IMR-90 (cell line): ENCODE data around the gene B3GLCT. TPM values are rescaled to one million over a fixed set of nuclear protein-coding genes. Genes with fewer than 3 reads are reported as not detected.

ENCODE experiments used
- ATAC-seq: fragments of 200-7000 bp; cut with Tn5 transposase; 2 replicates; pipeline ENCODE4 v1.9.1; 2020; ENCODE audit warnings: low read depth, mild to moderate bottlenecking, moderate library complexity
- BruUV-seq: library from RNA; stranded (reverse); fragments of 400-500 nt; replicated peaks from 2 replicates; lab custom pipeline; 2021; lab: Mats Ljungman, UMichigan
- CTCF ChIA-PET: fragments of 300-600 bp; formaldehyde crosslinking; extraction: SDS; loops from one replicate; lab custom pipeline; 2021; ENCODE audit warnings: antibody characterized with exemption; lab: Yijun Ruan, JAX
- POLR2A ChIA-PET: fragments of 300-600 bp; sonication (Branson Sonifier 250); formaldehyde crosslinking; loops from one replicate; lab custom pipeline; 2022; ENCODE audit warnings: antibody characterized with exemption; ENCODE audit not compliant: unreplicated experiment; lab: Charles Lee
- DNase-seq: peaks from one replicate; pipeline ENCODE4 v3.0.0; 2013
- H2AFZ ChIP-seq: replicated peaks from 2 replicates; pipeline ENCODE3; 2013; ENCODE audit warnings: low read length, mild to moderate bottlenecking; ENCODE audit not compliant: poor library complexity
- H2AK5ac ChIP-seq: 2 replicates; pipeline ENCODE4 v1.6.1; 2013; ENCODE audit warnings: low read depth, low read length, inconsistent platforms
- H2AK9ac ChIP-seq: replicated peaks from 2 replicates; pipeline ENCODE3; 2013; ENCODE audit warnings: mild to moderate bottlenecking, low read depth, low read length, moderate library complexity; ENCODE audit not compliant: poor library complexity
- H2BK120ac ChIP-seq: 2 replicates; pipeline ENCODE4 v1.6.1; 2013; ENCODE audit warnings: low read depth, low read length, inconsistent platforms
- H2BK15ac ChIP-seq: 3 replicates; pipeline ENCODE4 v1.6.1; 2013; ENCODE audit warnings: low read depth, low read length, inconsistent platforms
- H2BK20ac ChIP-seq: 2 replicates; pipeline ENCODE4 v1.6.1; 2013; ENCODE audit warnings: low read depth, mild to moderate bottlenecking, inconsistent platforms, low read length, moderate library complexity
- H2BK5ac ChIP-seq: 2 replicates; pipeline ENCODE4 v1.6.1; 2013; ENCODE audit warnings: mild to moderate bottlenecking, low read depth, low read length, inconsistent platforms; ENCODE audit not compliant: poor library complexity, severe bottlenecking
- H3K14ac ChIP-seq: replicated peaks from 2 replicates; pipeline ENCODE4 v1.6.1; 2013; ENCODE audit warnings: low read depth, low read length, inconsistent platforms
- H3K18ac ChIP-seq: 2 replicates; pipeline ENCODE4 v1.6.1; 2013; ENCODE audit warnings: low read depth, low read length, control low read depth
- H3K23ac ChIP-seq: 2 replicates; pipeline ENCODE4 v1.6.1; 2013; ENCODE audit warnings: low read depth, low read length, inconsistent platforms
- H3K27ac ChIP-seq: 2 replicates; pipeline ENCODE4 v1.5.1; 2013; ENCODE audit warnings: mild to moderate bottlenecking, control low read depth, low read length; ENCODE audit not compliant: insufficient read depth
- H3K27me3 ChIP-seq: 2 replicates; pipeline ENCODE4 v1.6.1; 2013; ENCODE audit warnings: low read length; ENCODE audit not compliant: control insufficient read depth, insufficient read depth
- H3K36me3 ChIP-seq: 2 replicates; pipeline ENCODE4 v1.6.1; 2013; ENCODE audit warnings: low read length, mixed read lengths; ENCODE audit not compliant: control insufficient read depth, insufficient read depth
- H3K4ac ChIP-seq: 2 replicates; pipeline ENCODE4 v1.6.1; 2013; ENCODE audit warnings: low read depth, low read length, inconsistent platforms
- H3K4me1 ChIP-seq: 2 replicates; pipeline ENCODE4 v1.6.1; 2013; ENCODE audit warnings: low read length, mixed read lengths; ENCODE audit not compliant: control insufficient read depth, insufficient read depth
- H3K4me2 ChIP-seq: 2 replicates; pipeline ENCODE4 v1.6.1; 2013; ENCODE audit warnings: low read depth, mild to moderate bottlenecking, control low read depth, low read length, moderate library complexity
- H3K4me3 ChIP-seq: 2 replicates; pipeline ENCODE4 v1.5.1; 2013; ENCODE audit warnings: low read depth, mild to moderate bottlenecking, control low read depth, low read length, moderate library complexity; ENCODE audit not compliant: insufficient read depth
- H3K56ac ChIP-seq: 2 replicates; pipeline ENCODE4 v1.6.1; 2013; ENCODE audit warnings: low read length, inconsistent platforms; ENCODE audit not compliant: insufficient read depth; ENCODE audit errors: extremely low read depth
- H3K79me1 ChIP-seq, 2 experiments: 2 replicates each; pipeline ENCODE4 v1.6.1; 2013; ENCODE audit warnings: low read length in 2 of 2, inconsistent platforms in 1 of 2, low read depth in 1 of 2
- H3K9ac ChIP-seq: 2 replicates; pipeline ENCODE4 v1.6.1; 2013; ENCODE audit warnings: low read depth, low read length, control low read depth
- H3K9me1 ChIP-seq: 2 replicates; pipeline ENCODE4 v1.6.1; 2013; ENCODE audit warnings: low read length, inconsistent platforms; ENCODE audit not compliant: insufficient read depth
- H3K9me3 ChIP-seq: 2 replicates; pipeline ENCODE4 v1.6.1; 2013; ENCODE audit warnings: low read length; ENCODE audit not compliant: control insufficient read depth, insufficient read depth
- H4K20me1 ChIP-seq: 2 replicates; pipeline ENCODE4 v1.6.1; 2013; ENCODE audit warnings: low read length, inconsistent platforms; ENCODE audit not compliant: insufficient read depth
- H4K5ac ChIP-seq: 2 replicates; pipeline ENCODE4 v1.6.1; 2013; ENCODE audit warnings: mild to moderate bottlenecking, low read depth, low read length, control low read depth
- H4K8ac ChIP-seq, 2 experiments: 2 replicates each; pipeline ENCODE4 v1.6.1; 2013; ENCODE audit warnings: low read depth in 2 of 2, low read length in 2 of 2, control low read depth in 1 of 2, inconsistent platforms in 1 of 2
- H4K91ac ChIP-seq: 2 replicates; pipeline ENCODE4 v1.6.1; 2013; ENCODE audit warnings: low read depth, low read length, inconsistent platforms; ENCODE audit not compliant: insufficient read depth
- BHLHE40 ChIP-seq: fragments of 150-350 bp; IDR thresholded peaks from 2 replicates; pipeline ENCODE4 v1.6.1; 2016; ENCODE audit warnings: mild to moderate bottlenecking, low read depth, low read length
- CEBPB ChIP-seq: IDR thresholded peaks from 2 replicates; pipeline ENCODE4 v1.6.1; 2012; ENCODE audit warnings: low read depth, low read length, improper control_type of control experiment
- CHD1 ChIP-seq: IDR thresholded peaks from 2 replicates; pipeline ENCODE4 v1.6.1; 2012; ENCODE audit warnings: low read depth, low read length, improper control_type of control experiment
- FOS ChIP-seq: fragments of 150-350 bp; IDR thresholded peaks from 2 replicates; pipeline ENCODE4 v1.6.1; 2016; ENCODE audit warnings: low read depth, low read length
- MAFK ChIP-seq: IDR thresholded peaks from 2 replicates; pipeline ENCODE4 v1.6.1; 2012; ENCODE audit warnings: low read depth, low read length, improper control_type of control experiment
- MAZ ChIP-seq: IDR thresholded peaks from 2 replicates; pipeline ENCODE4 v1.6.1; 2012; ENCODE audit warnings: low read depth, mild to moderate bottlenecking, low read length, improper control_type of control experiment, moderate library complexity, borderline replicate concordance
- MXI1 ChIP-seq: IDR thresholded peaks from 2 replicates; pipeline ENCODE4 v1.6.1; 2012; ENCODE audit warnings: low read depth, mild to moderate bottlenecking, low read length, moderate library complexity, borderline replicate concordance
- NFE2L2 ChIP-seq: fragments of 150-350 bp; IDR thresholded peaks from 2 replicates; pipeline ENCODE4 v1.6.1; 2016; ENCODE audit warnings: low read depth, mild to moderate bottlenecking, low read length
- POLR2A ChIP-seq: IDR thresholded peaks from 2 replicates; pipeline ENCODE4 v1.6.1; 2012; ENCODE audit warnings: mild to moderate bottlenecking, low read depth, low read length
- RAD21 ChIP-seq: IDR thresholded peaks from 2 replicates; pipeline ENCODE4 v1.6.1; 2012; ENCODE audit warnings: low read length, improper control_type of control experiment
- RCOR1 ChIP-seq: IDR thresholded peaks from 2 replicates; pipeline ENCODE4 v1.6.1; 2012; ENCODE audit warnings: mild to moderate bottlenecking, low read length, improper control_type of control experiment; ENCODE audit not compliant: insufficient replicate concordance
- RFX5 ChIP-seq: IDR thresholded peaks from 2 replicates; pipeline ENCODE4 v1.8.0; 2012; ENCODE audit warnings: low read depth, mild to moderate bottlenecking, low read length, moderate library complexity
- WGBS, 2 experiments: methylation state at CpG; one replicate each; pipeline versions ENCODE4 v1.1.5 to v1.1.7; 2013; ENCODE audit warnings: missing lambda C conversion rate in 2 of 2; ENCODE audit not compliant: insufficient read length in 1 of 2; ENCODE audit errors: extremely low coverage in 2 of 2; 5-methylcytosine and 5-hydroxymethylcytosine counted together
- dilution Hi-C: fragments of 300-500 bp; cut with HindIII; formaldehyde crosslinking; loops from one replicate; pipeline ENCODE4 v1.14.3; 2018; ENCODE audit warnings: low sequenced_read_pairs; ENCODE audit not compliant: unreplicated experiment
- in situ Hi-C: fragments of 300-500 bp; cut with MboI; formaldehyde crosslinking; loops from 3 replicates; pipeline ENCODE4 v1.14.3; 2019; ENCODE audit warnings: low sequenced_read_pairs, inconsistent platforms, mixed read lengths
- intact Hi-C: fragments of 100-400 bp; cut with micrococcal nuclease; formaldehyde crosslinking; loops from 2 replicates; pipeline ENCODE4 v1.10.0; 2022
- polyA plus RNA-seq, 3 experiments: library from polyadenylated mRNA; depleted of rRNA; stranded (reverse); fragments of >200 nt; gene quantifications; 2 replicates each; pipeline ENCODE4 v1.2.3, GENCODE V29; 2012; ENCODE audit warnings: low replicate concordance in 1 of 3
- total RNA-seq: library from RNA; depleted of rRNA; stranded (reverse); fragments of >200 nt; gene quantifications from 2 replicates; pipeline ENCODE4 v1.2.3, GENCODE V29; 2012
- TF ChIP-seq, protein P1 (sequence below): fragments of 150-350 bp; IDR thresholded peaks from 2 replicates; pipeline ENCODE4 v1.6.1; 2016; ENCODE audit warnings: low read depth, mild to moderate bottlenecking, low read length, moderate library complexity, borderline replicate concordance
- TF ChIP-seq, protein P2 (sequence below): conservative IDR thresholded peaks from 2 replicates; pipeline ENCODE4 v1.5.1; 2012; ENCODE audit warnings: mild to moderate bottlenecking, low read depth, low read length, improper control_type of control experiment

B3GLCT gene
- total and polyA plus RNA-seq, 2 of the 4 experiments (the other 2 are of a cell fraction) = 2.0 to 4.5 TPM

DNA sequence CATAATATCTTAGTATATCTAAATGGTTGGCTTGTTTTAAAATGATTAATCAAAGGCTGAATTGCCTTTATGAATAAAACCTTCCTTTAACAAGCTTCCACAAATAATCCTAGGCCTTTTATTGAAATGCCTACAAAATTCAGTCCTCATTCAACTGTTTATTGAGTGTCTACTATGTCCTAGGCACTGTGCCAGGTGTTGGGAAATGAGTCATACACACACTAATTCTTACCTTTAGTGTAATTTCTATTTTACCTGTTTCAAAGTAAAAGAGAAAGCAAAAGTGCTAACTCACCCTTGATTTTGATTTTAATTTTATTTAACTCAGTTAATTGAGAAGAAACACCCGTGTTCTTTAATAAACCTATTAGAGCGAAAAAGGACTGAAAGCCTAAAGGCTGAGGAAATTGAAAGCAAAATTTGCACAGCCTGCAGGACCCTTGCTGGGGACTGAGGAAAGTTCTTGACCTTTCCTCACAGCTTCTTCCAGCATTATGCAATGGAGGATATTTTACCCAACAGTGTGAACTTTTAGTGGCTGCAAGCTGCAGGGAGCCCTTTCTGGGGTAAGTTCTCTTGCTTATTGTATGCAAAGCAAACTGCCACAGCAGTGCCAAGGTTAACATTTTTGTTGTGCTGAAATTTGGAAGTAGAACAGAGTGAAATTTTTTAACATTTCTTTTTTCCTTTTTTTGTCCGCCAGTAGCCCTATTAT is 83.1 kb downstream of the B3GLCT start:
- Histone ChIP-seq H3K9me3 (no peaks in the 10 kb centered on the region), H3K4me1 (no peaks in the 10 kb centered on the region), H3K9ac (no peak overlapping the region), H2BK120ac (no peak overlapping the region), H3K18ac (no peak overlapping the region), H2BK20ac (no peak overlapping the region), H2AK5ac (no peak overlapping the region), H3K27me3 (no peaks in the 10 kb centered on the region), H2BK15ac (no peak overlapping the region), H4K8ac (no peak overlapping the region), H4K20me1 (no peaks in the 10 kb centered on the region), H3K4ac (no peak overlapping the region), H3K79me1 (no peaks in the 10 kb centered on the region), H2BK5ac (no peak overlapping the region), H2AK9ac (no peak overlapping the region), H2AFZ (no peak overlapping the region), H3K56ac (no peak overlapping the region), H3K9me1 (no peaks in the 10 kb centered on the region; the same call in 1 of the 2 replicates), H3K27ac (no peak overlapping the region), H4K91ac (no peak overlapping the region), H3K36me3 (peaks cover 1% of the 10 kb centered on the region; the same call in 1 of the 2 replicates), H3K14ac (no peak overlapping the region), H3K4me2 (no peak overlapping the region), H3K4me3 (no peak overlapping the region), H4K5ac (no peak overlapping the region), H3K23ac (no peak overlapping the region)
- dilution Hi-C loops (no loop called here), intact Hi-C loops (no loop called here), in situ Hi-C loops (no loop called here)
- no TSS peak for BruUV-seq
- ChIA-PET POLR2A (no interaction called here), CTCF (no interaction called here)
- TF ChIP-seq RFX5 (no peak), CHD1 (no peak), MAZ (no peak), MAFK (no peak), POLR2A (no peak), RAD21 (no peak), BHLHE40 (no peak), FOS (no peak), CEBPB (no peak), RCOR1 (no peak), MXI1 (no peak), NFE2L2 (no peak)
- TF ChIP-seq, protein P1, sequence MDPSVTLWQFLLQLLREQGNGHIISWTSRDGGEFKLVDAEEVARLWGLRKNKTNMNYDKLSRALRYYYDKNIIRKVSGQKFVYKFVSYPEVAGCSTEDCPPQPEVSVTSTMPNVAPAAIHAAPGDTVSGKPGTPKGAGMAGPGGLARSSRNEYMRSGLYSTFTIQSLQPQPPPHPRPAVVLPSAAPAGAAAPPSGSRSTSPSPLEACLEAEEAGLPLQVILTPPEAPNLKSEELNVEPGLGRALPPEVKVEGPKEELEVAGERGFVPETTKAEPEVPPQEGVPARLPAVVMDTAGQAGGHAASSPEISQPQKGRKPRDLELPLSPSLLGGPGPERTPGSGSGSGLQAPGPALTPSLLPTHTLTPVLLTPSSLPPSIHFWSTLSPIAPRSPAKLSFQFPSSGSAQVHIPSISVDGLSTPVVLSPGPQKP = no peak
- TF ChIP-seq, protein P2, sequence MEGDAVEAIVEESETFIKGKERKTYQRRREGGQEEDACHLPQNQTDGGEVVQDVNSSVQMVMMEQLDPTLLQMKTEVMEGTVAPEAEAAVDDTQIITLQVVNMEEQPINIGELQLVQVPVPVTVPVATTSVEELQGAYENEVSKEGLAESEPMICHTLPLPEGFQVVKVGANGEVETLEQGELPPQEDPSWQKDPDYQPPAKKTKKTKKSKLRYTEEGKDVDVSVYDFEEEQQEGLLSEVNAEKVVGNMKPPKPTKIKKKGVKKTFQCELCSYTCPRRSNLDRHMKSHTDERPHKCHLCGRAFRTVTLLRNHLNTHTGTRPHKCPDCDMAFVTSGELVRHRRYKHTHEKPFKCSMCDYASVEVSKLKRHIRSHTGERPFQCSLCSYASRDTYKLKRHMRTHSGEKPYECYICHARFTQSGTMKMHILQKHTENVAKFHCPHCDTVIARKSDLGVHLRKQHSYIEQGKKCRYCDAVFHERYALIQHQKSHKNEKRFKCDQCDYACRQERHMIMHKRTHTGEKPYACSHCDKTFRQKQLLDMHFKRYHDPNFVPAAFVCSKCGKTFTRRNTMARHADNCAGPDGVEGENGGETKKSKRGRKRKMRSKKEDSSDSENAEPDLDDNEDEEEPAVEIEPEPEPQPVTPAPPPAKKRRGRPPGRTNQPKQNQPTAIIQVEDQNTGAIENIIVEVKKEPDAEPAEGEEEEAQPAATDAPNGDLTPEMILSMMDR = no peak
- no CpG with 5 or more reads among the region's 3 CpGs for WGBS, 2 experiments
- DNase-seq (no peak), ATAC-seq (no peak)
